Calu3 (cell line): ENCODE measurements around the gene DAZAP2. TPM values are rescaled to one million over a fixed set of nuclear protein-coding genes. Genes with fewer than 3 reads are reported as not detected.

ENCODE experiments used
- Bru-seq: library from RNA; stranded (reverse); fragments of 400-500 nt; gene quantifications from one replicate; lab custom pipeline; 2021; lab: Mats Ljungman, UMichigan
- BruChase-seq, 2 experiments: library from RNA; stranded (reverse); fragments of 400-500 nt; gene quantifications; one replicate each; lab custom pipeline; 2021; lab: Mats Ljungman, UMichigan
- BruUV-seq: library from RNA; stranded (reverse); fragments of 400-500 nt; replicated peaks from 2 replicates; lab custom pipeline; 2021; lab: Mats Ljungman, UMichigan
- CTCF ChIA-PET: fragments of 300-600 bp; sonication (Branson Sonifier 250); formaldehyde crosslinking; loops from one replicate; lab custom pipeline; 2022; ENCODE audit warnings: antibody characterized with exemption; lab: Charles Lee
- DNase-seq: peaks from one replicate; pipeline ENCODE4 v3.0.0; 2022
- H3K27ac Mint-ChIP-seq: one replicate; pipeline ENCODE4 v1.8.0; 2022; ENCODE audit warnings: mixed read lengths; ENCODE audit not compliant: unreplicated experiment
- H3K27me3 Mint-ChIP-seq: one replicate; pipeline ENCODE4 v1.8.0; 2022; ENCODE audit warnings: mixed read lengths; ENCODE audit not compliant: unreplicated experiment
- H3K36me3 Mint-ChIP-seq: one replicate; pipeline ENCODE4 v1.8.0; 2022; ENCODE audit warnings: mild to moderate bottlenecking, moderate library complexity, mixed read lengths; ENCODE audit not compliant: insufficient read depth, unreplicated experiment
- H3K4me1 Mint-ChIP-seq: one replicate; pipeline ENCODE4 v1.8.0; 2022; ENCODE audit warnings: mild to moderate bottlenecking, low read depth, mixed read lengths; ENCODE audit not compliant: unreplicated experiment
- H3K4me3 Mint-ChIP-seq: one replicate; pipeline ENCODE4 v1.8.0; 2022; ENCODE audit warnings: mild to moderate bottlenecking, low read depth, moderate library complexity, mixed read lengths; ENCODE audit not compliant: unreplicated experiment
- H3K9me3 Mint-ChIP-seq: one replicate; pipeline ENCODE4 v1.8.0; 2022; ENCODE audit warnings: low read depth, mixed read lengths; ENCODE audit not compliant: unreplicated experiment
- CTCF ChIP-seq: fragments of 200-600 bp; IDR thresholded peaks from one replicate; pipeline ENCODE4 v1.8.0; 2022; ENCODE audit warnings: antibody characterized with exemption; ENCODE audit not compliant: unreplicated experiment
- intact Hi-C: fragments of 100-400 bp; cut with micrococcal nuclease; formaldehyde crosslinking; loops from one replicate; pipeline ENCODE4 v1.10.0; 2022; ENCODE audit not compliant: unreplicated experiment
- long read RNA-seq: library from polyadenylated mRNA; stranded (forward); transcript quantifications from one replicate; pipeline ENCODE4 v2.0.0, GENCODE V29; 2022
- total RNA-seq: library from RNA; stranded (reverse); gene quantifications from 2 replicates; pipeline ENCODE4 v1.2.3, GENCODE V29; 2022

DAZAP2 gene
- total RNA-seq (96.3 and 103 TPM in 2 replicates), Bru-seq, nascent RNA (percentile 57 among the genes with signal in this experiment), BruChase-seq, experiment 1, labeled RNA remaining after a 6-hour chase (percentile 88 among the genes with signal in this experiment), BruChase-seq, experiment 2, labeled RNA remaining after a 2-hour chase (percentile 71 among the genes with signal in this experiment)
- long read RNA-seq, transcript DAZAP2-201 (4 exons, 2,598 nt): major isoform, 271 of 308 reads
- long read RNA-seq, partial matches to known transcripts: 4 of 308 reads
- long read RNA-seq, other reads (novel, unspliced or antisense): 25 of 308 reads

- intact Hi-C loops: no loop called here
- Mint-ChIP-seq H3K9me3 (no peaks in the 10 kb centered on the region), H3K4me3 (peak within 1 kb of the TSS; percentile 79), H3K27ac (peak within 1 kb of the TSS; percentile 99), H3K36me3 (peaks cover 54% of the 10 kb centered on the region), H3K27me3 (no peaks in the 10 kb centered on the region), H3K4me1 (no peaks in the 10 kb centered on the region)
- BruUV-seq: TSS peak; percentile 68
- TF ChIP-seq CTCF: no peak
- CTCF ChIA-PET: interaction anchor here (0.6 to 1.2 kb wide), 3 partner anchors 21 to 102 kb away, joined by 3 to 7 read pairs (median 3); partner anchors contain the start of gene POU6F1
- peak; percentile 91 for DNase-seq
Measured at GRCh38 chr12:51238510-51239334, at the start of gene DAZAP2. Gene DAZAP2, plus strand, starts transcription at chr12:51238826. Its CDS starts 82 bp downstream, at chr12:51238908.

GRCh38 chr12:51189790-51190355 lies 48.8 kb upstream of the DAZAP2 start:
- Mint-ChIP-seq H3K27ac (no peak overlapping the region), H3K36me3 (no peaks in the 10 kb centered on the region), H3K27me3 (no peaks in the 10 kb centered on the region), H3K9me3 (no peaks in the 10 kb centered on the region), H3K4me3 (no peak overlapping the region), H3K4me1 (no peaks in the 10 kb centered on the region)
- CTCF ChIA-PET: interaction anchor here (0.5 kb wide), 1 partner anchor 9 kb away, joined by 4 read pairs; no protein-coding TSS in a partner anchor
- no peak for DNase-seq
- BruUV-seq: no TSS peak
- TF ChIP-seq CTCF: no peak
- intact Hi-C loops: no loop called here

GRCh38 chr12:51190820-51191219 lies 47.8 kb upstream of the DAZAP2 start:
- no peak for TF ChIP-seq CTCF
- CTCF ChIA-PET: no interaction called here
- no peaks in the 10 kb centered on the region for H3K36me3 Mint-ChIP-seq
- intact Hi-C loops: no loop called here
- no peak overlapping the region for H3K27ac Mint-ChIP-seq
- H3K4me3 Mint-ChIP-seq: no peak overlapping the region
- no peaks in the 10 kb centered on the region for H3K4me1 Mint-ChIP-seq
- BruUV-seq: no TSS peak
- no peaks in the 10 kb centered on the region for H3K9me3 Mint-ChIP-seq
- no peak for DNase-seq
- no peaks in the 10 kb centered on the region for H3K27me3 Mint-ChIP-seq

GRCh38 chr12:51191516-51192283 lies 46.9 kb upstream of the DAZAP2 start:
- H3K4me3 Mint-ChIP-seq: no peak overlapping the region
- CTCF ChIA-PET: no interaction called here
- intact Hi-C loops: no loop called here
- H3K27ac Mint-ChIP-seq: no peak overlapping the region
- BruUV-seq: no TSS peak
- H3K36me3 Mint-ChIP-seq: no peaks in the 10 kb centered on the region
- H3K27me3 Mint-ChIP-seq: no peaks in the 10 kb centered on the region
- H3K9me3 Mint-ChIP-seq: no peaks in the 10 kb centered on the region
- no peak for DNase-seq
- TF ChIP-seq CTCF: no peak
- H3K4me1 Mint-ChIP-seq: no peaks in the 10 kb centered on the region
